GM10847 (cell line): ENCODE measurements around the gene PRKAG2.

Source experiments
- POLR2A ChIP-seq: IDR thresholded peaks from 2 replicates; pipeline ENCODE4 v1.6.1; 2011; ENCODE audit not compliant: insufficient read length; ENCODE audit errors: extremely low read depth

PRKAG2 gene

DNA sequence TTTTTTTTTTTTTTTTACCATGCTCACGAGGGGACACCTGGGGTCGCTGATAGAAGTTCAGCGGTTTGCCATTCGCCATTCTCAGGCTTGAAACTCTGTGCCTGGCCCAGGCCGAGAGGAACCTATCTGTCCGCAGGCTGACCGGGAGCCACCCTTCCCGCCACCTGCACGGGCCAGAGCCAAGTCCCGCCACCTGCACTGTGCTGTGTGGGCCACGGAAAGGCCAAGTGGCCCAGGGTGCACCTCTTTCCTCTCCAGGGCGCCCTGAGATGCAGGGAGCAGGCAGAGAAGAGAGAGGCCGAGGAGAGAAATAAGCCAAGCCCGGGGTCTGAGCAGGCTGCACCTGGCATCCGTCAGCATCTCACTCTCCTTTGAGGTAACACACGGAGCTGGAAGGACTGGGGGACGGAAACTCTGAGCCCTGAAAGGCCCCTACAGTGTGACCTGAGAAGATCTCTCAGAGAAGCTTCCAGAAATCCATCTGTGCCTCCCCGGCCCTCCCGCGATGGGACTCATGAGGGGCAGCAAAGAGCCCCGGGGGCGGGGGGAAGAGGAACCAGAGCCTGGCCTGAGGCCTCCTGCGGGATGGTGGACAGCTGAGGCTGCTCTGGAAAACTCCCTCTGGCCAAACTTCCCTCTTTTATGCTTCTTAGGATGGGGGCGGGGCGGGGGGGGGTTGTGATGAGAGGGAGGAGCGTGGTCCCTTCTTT lies 46.6 kb downstream of the PRKAG2 start:
- no peak for TF ChIP-seq POLR2A

DNA sequence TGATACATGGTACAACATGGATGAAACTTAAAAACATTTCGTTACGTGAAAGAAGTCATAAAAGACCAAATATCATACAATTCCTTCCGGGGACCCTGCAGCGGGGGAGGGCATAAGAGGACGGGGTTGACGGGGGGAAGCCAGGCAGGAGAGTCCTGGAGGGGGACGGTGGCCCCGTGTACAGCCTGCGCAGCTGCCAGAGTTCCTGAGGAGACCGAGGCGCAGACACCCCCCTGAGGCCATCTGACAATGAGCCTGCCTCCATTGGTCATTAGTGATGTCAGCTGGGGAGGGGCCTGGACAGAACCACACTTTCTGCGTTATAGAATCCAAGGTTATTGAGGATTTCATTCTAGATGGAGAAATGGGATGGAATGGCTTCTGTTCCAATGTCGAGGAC lies 47.2 kb downstream of the PRKAG2 start:
- no peak for TF ChIP-seq POLR2A

DNA sequence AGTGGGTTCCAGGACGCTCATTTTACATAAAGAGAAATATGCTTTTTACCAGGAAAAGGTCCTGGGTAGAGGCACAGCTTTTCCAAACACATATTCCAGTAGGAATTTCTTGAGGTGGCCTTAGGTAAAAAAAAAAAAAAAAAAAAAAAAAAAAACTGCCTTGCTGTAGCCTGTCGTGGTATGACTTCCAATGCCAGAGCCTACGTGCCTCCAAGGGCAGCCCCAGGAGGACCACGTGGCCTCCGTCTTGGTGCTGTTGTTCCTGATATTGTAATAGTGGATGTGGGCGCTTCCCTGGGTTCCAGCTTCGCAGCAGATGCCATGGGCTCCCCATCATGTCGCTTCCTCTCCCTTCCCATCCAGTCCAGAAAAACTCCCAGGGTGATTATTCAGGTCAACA lies 49.3 kb downstream of the PRKAG2 start:
- no peak for TF ChIP-seq POLR2A

DNA sequence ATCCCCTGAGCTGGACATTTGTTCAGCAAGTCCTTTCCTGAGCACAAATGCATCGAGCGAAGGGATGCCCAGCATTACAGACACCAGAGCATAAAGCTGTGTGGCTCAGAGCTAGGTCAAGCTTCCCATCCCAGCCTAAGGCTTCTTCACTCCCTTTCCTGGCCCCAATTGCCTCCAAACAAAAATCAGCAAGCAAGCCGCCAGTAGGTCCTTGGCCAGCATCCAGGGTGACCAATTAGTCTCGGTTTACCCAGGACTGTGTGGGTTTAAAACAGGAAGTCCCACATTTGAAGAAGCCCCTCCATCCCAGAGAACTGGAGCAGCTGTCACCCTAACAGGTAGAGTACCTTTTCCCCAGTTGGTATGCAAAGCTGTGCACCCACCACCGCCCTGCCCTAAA lies 51.2 kb downstream of the PRKAG2 start:
- TF ChIP-seq POLR2A: no peak

DNA sequence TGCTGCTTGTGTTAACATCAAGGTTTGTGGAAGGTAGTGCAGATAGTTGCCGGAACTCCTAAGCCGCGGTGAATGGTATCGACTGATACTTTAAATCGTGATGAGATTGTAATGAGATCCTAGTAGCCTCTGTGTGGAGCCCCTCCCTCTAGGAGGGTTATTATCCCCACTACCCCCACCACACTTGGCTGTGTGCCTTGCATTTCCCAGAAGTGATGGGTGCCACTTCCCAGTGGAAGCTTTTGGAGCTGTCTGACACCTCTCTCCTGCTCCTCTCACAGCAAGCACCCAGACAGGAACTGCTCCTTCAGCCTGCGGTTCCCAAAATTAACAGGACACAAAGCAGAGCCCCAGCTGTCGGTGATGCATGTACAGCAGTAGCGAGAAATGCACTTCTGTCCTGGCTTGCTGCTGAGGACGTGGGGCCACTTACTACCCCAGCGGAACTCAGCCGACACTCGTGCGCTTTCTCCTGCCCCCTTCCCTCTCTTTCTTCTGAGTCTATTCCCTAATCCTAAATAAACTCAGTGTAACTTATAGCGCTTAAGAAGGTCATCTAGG lies 52.5 kb downstream of the PRKAG2 start:
- TF ChIP-seq POLR2A: no peak

DNA sequence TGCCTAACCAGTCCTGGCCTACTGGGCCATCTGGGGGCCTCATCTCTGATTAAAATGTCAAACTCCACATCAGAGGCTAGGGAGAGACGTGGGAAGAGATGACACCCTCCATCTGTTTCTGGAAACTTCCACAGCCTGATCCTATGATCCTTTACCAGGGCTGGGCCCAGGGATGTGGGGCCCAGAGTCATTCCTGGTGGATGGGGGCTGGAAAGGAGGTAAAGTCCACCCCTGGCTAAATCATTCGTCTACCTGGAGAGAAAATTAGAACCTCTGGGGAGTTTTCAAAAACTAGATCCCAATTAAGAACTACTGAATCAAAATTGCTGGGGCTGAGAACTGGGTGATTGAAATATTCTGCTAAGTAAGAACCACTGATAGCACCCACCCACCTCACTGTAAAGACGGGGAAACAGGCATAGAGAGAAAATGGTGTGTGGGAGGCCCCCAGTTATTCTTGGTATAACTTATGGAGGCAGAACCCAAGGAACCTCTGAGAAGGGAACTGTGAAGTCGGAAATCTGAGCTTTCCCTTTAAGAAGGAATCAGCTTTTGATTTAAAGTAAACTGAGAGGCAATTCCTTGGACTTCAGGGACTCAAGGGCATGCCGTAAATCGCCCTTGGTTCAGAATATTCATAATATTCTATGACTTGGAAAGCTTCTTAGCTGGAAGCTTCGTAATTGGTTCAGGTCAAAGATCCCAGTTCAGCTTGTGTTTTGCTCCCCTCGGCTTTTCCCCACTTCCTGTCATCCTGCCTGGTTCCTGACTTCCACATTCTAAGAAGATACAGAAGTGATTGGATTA lies 53.1 kb downstream of the PRKAG2 start:
- no peak for TF ChIP-seq POLR2A

DNA sequence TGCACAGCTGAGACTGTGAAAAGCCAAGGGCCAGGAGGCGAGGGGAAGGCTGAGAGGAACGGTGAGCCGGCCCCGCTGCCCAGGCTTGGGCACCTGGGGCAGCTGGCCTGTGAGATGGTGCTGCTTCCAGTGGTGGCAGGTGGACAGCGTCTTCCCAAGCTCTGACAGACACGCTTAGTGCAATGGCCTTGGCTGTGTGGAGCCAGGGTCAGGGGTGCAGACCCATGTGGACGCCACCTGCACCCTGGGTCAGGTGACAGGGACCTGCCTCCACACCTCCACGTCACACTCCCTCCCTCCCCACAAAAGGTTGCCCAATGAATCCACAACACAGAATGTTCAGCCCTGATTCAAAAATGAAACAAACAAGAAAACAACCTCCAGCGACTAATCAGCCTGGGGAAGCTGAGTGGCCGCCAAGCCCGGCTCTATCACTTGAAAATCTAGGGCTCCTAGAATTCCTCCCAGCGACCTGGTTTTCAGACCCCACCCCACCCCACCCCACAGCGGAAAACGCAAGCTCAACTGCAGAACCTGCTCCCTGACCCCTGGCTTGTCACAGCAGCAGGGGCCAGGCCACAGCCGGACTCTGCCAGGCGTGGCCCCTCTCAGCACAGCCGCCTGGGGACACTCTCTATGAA lies 54.3 kb downstream of the PRKAG2 start:
- TF ChIP-seq POLR2A: no peak

DNA sequence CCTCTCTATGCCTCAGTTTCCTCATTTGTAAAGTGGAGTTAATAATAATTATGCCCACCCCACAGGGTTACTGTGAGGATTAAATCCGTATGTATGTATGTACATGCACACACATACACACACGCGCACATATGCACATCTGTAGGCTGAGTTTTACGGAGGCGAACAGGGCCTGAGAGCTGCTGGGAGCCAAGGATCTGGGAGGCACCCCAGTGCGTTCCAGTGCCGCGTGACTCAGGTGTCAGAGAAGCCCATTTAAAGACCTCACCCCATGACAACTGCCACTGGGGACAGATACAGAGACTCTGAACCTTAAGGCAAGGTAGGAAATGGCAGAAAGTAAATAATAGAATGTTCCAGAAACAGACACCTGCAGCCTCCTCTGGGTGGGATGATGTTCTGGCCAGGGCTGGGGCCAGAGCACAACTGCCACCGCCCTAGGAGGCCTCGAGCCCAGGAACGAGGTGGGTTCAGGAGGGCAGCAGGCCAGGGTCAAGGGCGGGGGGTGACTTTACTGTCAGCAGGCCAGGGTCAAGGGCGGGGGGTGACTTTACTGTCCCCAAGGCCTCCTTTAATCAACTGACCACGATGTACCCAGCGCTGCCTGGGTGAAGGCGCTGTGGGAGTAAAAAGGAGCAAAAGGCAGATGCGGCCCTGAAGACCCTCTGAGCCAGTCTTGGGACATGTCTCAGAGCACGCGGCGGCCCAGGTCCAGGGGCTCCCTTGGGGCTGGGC lies 54.9 kb downstream of the PRKAG2 start:
- no peak for TF ChIP-seq POLR2A

DNA sequence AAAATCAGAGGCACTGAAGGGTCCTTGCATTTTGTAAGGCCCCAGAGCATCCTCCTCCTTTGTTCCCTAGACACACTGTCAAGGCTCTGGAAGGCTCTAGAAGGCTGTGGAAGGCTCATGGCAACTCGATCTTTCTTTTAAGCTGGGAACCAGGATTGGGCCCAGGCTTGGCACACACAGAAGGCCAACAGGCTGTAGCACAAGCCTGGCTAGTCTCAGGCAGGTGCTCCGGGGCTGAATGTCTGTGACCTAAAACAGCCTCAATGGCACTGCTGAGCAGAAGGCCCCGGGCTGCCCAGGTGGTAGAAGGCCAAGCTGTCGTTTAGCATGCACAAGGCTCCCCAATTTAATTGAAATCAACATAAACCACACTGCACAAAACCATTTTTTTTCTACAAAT lies 55.7 kb downstream of the PRKAG2 start:
- no peak for TF ChIP-seq POLR2A

DNA sequence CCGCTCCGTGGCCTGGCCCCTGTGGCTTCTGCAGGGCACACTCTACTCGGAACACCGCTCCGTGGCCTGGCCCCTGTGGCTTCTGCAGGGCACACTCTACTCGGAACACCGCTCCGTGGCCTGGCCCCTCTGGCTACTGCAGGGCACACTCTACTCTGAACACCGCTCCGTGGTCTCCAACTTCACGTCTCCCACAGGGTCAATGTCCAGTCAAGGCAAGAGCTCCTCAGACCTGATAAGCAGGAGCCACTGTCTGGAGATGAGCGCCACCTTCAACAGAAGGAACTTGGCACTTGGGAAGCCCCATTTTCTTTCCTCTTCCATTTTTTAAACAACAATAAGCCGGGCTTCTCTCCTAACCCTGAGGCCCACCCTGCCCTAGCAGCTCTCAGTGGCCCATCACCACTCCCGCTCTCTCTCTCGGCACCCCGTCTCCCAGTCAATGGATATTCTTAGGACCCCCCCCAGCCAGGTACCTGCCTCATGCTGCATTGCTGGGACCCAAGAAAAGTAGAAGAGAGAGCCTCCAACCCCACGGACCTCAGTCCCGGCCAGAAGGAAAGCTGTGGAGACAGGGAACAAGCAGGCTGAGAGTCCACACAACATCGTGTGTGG lies 56.3 kb downstream of the PRKAG2 start:
- no peak for TF ChIP-seq POLR2A

DNA sequence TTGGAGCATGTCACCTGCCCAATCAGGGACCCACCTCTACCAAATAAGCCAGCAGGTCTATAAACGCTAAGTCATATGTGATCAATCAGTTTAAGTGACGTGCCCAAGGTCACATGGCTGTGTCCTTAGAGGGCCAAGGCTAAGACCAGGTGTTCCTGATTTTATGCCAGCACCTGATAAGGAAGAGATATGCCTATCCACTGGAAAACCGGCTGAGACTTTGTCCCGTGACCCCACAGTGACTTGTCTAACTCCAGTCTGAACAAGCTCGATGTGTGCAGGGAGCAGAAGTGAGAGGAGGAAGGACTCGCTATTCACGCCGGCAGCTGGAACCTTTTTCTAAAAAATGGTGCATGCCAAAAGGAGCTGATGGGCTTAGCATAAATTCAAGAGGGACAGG lies 57.0 kb downstream of the PRKAG2 start:
- TF ChIP-seq POLR2A: no peak

DNA sequence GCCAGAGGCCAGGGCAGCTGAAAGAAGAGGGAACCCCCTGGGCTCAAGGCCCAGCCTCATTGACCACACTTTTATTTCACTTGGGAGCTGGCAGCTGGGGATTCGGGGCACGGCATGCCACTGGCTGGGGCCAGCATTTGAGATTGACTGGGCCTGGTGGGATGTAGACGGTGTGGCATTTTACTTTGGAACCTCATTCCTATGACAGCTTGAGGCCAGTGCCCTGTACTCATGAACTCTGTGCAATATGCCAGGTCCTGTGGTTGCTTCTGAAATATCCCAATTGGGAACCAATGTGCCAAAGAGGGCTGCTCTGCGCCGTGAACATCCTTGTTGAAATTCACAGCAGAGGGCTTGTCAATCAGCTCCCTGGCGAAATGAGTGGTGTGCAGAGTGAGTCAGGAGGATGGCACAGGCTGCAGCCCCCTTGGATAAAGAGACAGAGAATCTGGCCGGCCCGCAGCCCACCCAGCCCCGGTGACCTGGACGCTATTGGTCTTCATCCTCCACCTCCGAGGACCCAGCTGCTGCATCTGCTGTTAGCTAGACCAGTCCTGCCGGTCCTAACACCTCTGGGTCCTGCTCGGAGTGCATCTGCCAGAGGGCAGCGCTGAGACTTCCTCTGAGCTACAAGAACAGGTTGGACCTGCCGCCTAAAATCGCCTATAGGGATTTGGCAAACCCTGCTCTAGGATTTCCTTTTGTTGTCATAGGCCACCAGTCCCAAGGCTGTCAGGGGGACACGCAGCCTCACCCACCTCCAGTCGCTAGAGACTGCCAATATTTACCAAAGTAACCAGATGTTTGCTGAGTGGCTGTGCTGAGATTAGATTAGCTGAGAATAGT lies 58.0 kb downstream of the PRKAG2 start:
- TF ChIP-seq POLR2A: no peak

DNA sequence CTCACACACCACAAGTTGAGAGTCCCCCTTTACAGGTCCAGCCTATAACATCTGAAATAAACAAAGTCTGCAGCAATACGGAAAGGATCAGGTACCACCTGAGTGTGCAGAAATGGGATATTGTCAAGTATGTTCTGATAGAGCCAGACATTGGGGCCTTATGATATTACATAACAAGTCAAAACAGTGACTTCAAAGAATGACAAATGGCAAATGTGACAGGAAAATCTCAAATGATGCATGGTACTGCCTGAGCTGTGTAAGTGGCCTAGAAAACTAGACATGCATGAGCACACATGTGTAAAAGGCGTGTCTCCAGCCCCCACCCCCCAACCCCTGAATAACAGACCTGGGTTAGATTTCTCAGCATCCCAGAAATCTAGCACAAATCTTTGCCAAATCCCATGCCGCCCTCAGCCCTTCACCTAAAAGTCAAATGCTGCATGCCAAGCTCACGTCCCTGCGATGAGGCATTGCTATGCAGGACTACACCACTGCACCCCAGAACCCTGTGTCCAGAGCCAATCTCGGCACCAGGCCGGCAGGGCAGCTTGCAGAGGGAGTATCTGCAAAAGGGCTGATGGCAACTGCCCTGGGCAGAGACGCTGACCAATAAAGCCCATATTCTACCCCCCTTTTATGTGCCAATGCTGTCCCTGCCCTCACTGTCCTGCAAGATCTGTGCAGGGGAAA lies 58.8 kb downstream of the PRKAG2 start:
- TF ChIP-seq POLR2A: no peak

DNA sequence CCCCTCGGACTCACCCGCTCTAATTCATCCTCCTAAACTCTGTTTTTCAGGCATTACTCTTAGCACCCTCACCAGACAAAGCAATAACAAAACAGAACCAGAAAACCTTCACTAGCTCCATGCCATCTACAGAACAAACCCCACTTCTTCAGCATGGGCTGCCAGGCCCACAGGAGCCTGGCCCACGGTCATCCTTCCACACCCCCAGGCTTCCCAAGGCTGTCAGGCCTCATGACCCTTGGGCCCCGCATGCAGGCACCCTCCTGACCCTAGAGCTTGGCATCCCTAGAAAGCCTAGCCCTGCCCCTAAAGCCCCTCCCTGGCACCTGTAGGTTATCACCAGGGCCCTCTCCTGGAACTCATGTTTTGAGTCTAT lies 59.6 kb downstream of the PRKAG2 start:
- no peak for TF ChIP-seq POLR2A
